Fibroblast of lung (primary cell): ENCODE measurements around the gene PCBP3.

Experiments used
- EZH2 ChIP-seq: IDR thresholded peaks from 2 replicates; pipeline ENCODE4 v1.5.1; 2012; ENCODE audit warnings: low read length, control low read depth, mild to moderate bottlenecking; ENCODE audit errors: missing control alignments
- TF ChIP-seq, protein P1 (sequence below), 2 donors: IDR thresholded peaks in 1 of 2; conservative IDR thresholded peaks in 1 of 2; 1 replicate in 1 of 2; 2 replicates in 1 of 2; pipeline ENCODE4 v1.5.1; 2011 to 2012; ENCODE audit warnings: low read length in 2 of 2, control low read depth in 1 of 2, inconsistent platforms in 1 of 2, low read depth in 1 of 2, mild to moderate bottlenecking in 1 of 2

DNA sequence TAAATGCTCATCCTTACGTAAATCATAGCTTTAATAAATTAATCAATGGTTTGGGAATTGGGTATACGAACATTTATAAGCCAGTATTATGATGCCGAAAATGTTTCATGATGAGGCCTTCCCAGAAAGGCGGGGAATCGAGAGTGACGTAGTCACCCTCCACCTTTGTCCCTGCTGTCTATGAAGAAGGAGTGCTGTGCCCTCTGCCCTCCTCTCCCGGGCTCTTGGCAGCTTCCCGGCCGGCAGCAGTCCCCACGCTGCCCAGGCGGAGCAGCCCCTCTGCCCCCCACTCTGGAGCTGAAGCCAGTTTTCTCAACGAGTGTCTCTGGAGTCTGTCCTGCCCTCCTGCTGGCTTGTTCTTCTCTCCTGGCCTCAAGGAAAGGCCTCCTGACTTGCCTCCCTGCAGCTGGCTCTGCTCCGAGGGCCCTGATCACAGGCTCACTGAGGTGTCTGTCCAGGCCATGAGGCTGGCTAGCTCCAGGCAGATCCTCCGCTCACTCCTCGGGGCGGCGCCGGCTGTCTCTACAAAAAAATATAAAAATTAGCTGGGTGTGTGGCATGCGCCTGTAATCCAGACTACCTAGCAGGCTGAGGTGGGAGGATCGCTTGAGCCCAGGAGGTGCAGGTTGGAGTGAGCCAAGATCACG lies 187.3 kb downstream of the PCBP3 start:
- TF ChIP-seq, protein P1, sequence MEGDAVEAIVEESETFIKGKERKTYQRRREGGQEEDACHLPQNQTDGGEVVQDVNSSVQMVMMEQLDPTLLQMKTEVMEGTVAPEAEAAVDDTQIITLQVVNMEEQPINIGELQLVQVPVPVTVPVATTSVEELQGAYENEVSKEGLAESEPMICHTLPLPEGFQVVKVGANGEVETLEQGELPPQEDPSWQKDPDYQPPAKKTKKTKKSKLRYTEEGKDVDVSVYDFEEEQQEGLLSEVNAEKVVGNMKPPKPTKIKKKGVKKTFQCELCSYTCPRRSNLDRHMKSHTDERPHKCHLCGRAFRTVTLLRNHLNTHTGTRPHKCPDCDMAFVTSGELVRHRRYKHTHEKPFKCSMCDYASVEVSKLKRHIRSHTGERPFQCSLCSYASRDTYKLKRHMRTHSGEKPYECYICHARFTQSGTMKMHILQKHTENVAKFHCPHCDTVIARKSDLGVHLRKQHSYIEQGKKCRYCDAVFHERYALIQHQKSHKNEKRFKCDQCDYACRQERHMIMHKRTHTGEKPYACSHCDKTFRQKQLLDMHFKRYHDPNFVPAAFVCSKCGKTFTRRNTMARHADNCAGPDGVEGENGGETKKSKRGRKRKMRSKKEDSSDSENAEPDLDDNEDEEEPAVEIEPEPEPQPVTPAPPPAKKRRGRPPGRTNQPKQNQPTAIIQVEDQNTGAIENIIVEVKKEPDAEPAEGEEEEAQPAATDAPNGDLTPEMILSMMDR (conservative IDR thresholded peaks at IDR 0.05 in 1 of 2, IDR thresholded peaks at IDR 0.05 in 1 of 2; ENCODE audit: low read depth in 1 of 2, low read length in 2 of 2) = no peak
- TF ChIP-seq EZH2 = no peak
